Ovary (tissue), 9 donors: ENCODE measurements around the gene CDK5R2. TPM values are rescaled to one million over a fixed set of nuclear protein-coding genes. Genes with fewer than 3 reads are reported as not detected.

ENCODE experiments used
- DNase-seq, 5 donors: peaks; one replicate each; pipeline ENCODE4 v3.0.0-alpha.2; 2019 to 2020
- H3K27ac ChIP-seq, 2 donors: fragments of 200-600 bp; one replicate each; pipeline versions ENCODE4 v1.5.1 to v1.8.0; 2019 to 2022
- H3K27me3 ChIP-seq: fragments of 200-600 bp; one replicate; pipeline ENCODE4 v1.8.0; 2022
- H3K36me3 ChIP-seq: fragments of 200-600 bp; sonication (generic); one replicate; pipeline ENCODE4 v1.5.1; 2019
- H3K4me1 ChIP-seq: one replicate; pipeline ENCODE4 v1.8.1; 2013; ENCODE audit warnings: mild to moderate bottlenecking, moderate library complexity; ENCODE audit not compliant: insufficient read depth
- H3K4me3 ChIP-seq: fragments of 200-600 bp; sonication (generic); one replicate; pipeline ENCODE4 v1.5.1; 2017
- H3K9me3 ChIP-seq, 2 donors: fragments of 200-600 bp in 1 of 2; sonication (generic) in 1 of 2; one replicate each; pipeline versions ENCODE4 v1.5.1 to v1.8.1; 2013 to 2019; ENCODE audit warnings: mild to moderate bottlenecking in 1 of 2, moderate library complexity in 1 of 2
- CTCF ChIP-seq, 3 donors: fragments of 450-650 bp in 2 of 3; fragments of 200-600 bp in 1 of 3; IDR thresholded peaks; one replicate each; pipeline versions ENCODE4 v1.5.1 to v1.8.0; 2016 to 2022; ENCODE audit warnings: antibody characterized with exemption in 3 of 3, mild to moderate bottlenecking in 1 of 3
- EP300 ChIP-seq: sonication (generic); formaldehyde crosslinking; IDR thresholded peaks from one replicate; pipeline ENCODE4 v1.6.1; 2017; ENCODE audit warnings: antibody characterized with exemption
- POLR2A ChIP-seq: fragments of 450-650 bp; IDR thresholded peaks from one replicate; pipeline ENCODE4 v1.6.1; 2017; ENCODE audit warnings: antibody characterized with exemption, mild to moderate bottlenecking, moderate library complexity
- WGBS, 3 donors: extraction: QIAGEN DNeasy Blood & Tissue Kit in 1 of 3; methylation state at CpG; one replicate each; pipeline versions ENCODE4 v1.1.5 to v1.1.7; 2013 to 2017; 5-methylcytosine and 5-hydroxymethylcytosine counted together
- intact Hi-C, 4 donors: fragments of 100-400 bp; cut with DNase I; formaldehyde crosslinking; loops; one replicate each; pipeline versions ENCODE4 v1.11.0 to v1.15.1; 2022 to 2023
- polyA plus RNA-seq, 2 donors: library from polyadenylated mRNA; stranded (reverse); fragments of 200-250 nt in 1 of 2; fragments of 350-450 nt in 1 of 2; fragmentation: Illumina TruSeq in 1 of 2; extraction: RNeasy Lipid Tissue Mini Kit (QIAGEN cat#74804) in 1 of 2; gene quantifications; one replicate each; pipeline ENCODE4 v1.2.3, GENCODE V29; 2013 to 2014
- total RNA-seq, 7 donors: library from RNA; depleted of rRNA in 2 of 7; stranded (reverse); fragments of >200 nt in 2 of 7; fragmentation: NEBNext Ultra II Directional in 3 of 7; extraction: Animal tissue kit (Norgen Biotek cat#: 25700) in 3 of 7; gene quantifications; one replicate each; pipeline versions ENCODE4 v1.1.0 to v1.2.4, GENCODE V29; 2016 to 2023
- donor health status: DM: no; HTN: no; CAD: no; lungs with moderate emphysema.
- donor health status: DM: no; HTN: no; CAD: no.
- donor health status: Bipolar disorder and iron deficiency.
- donor health status: DM: yes; HTN: yes; CAD: no.
- donor health status: DM: no; HTN: no; CAD: no.
- donor health status: DM: yes; HTN: yes; CAD: no.

Gene CDK5R2
- total and polyA plus RNA-seq, 9 donors = not detected

GRCh38 chr2:219000569-219000960 lies 41.1 kb downstream of the CDK5R2 start:
- H3K4me1 ChIP-seq = peaks cover 11% of the 10 kb centered on the region
- H3K27ac ChIP-seq = no peak overlapping the region
- H3K9me3 ChIP-seq = no peaks in the 10 kb centered on the region
- no peaks in the 10 kb centered on the region for H3K36me3 ChIP-seq
- 21 to 30% (median 25%) methylated on average over 8 of the region's 8 CpGs for WGBS, 3 donors
- intact Hi-C loops = no loop called here
- no peak overlapping the region for H3K4me3 ChIP-seq
- TF ChIP-seq EP300 = no peak
- TF ChIP-seq POLR2A = no peak
- TF ChIP-seq CTCF (IDR thresholded peaks at IDR 0.05) = no peak
- DNase-seq = no peak
- H3K27me3 ChIP-seq = peaks cover 7% of the 10 kb centered on the region

DNA sequence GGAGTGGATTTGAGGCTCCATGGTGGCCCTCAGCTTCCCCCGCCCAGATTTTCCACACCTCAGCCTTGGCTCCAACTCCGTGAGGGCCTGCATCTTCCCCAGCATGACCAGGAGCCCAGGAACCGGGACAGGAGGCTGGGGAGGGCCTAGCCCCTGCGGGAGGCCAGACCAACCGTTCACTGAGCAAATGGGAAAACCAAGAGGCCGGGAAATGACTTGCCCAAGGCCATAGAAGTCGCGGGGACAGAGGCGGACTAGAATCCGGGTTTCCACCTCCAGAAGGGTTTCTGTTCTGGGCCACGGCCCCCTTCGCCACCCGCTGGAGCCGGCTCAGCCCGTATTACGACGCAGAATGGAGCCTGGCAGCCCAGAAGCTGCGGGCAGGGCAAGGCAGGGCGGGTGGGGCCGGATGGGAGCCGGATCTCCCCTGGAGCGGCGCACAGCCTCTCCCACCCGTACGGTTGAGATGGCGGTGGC lies 41.7 kb downstream of the CDK5R2 start:
- Histone ChIP-seq H3K27ac (no peak overlapping the region), H3K36me3 (no peaks in the 10 kb centered on the region), H3K27me3 (peaks cover 7% of the 10 kb centered on the region), H3K4me1 (peaks cover 11% of the 10 kb centered on the region), H3K9me3 (no peaks in the 10 kb centered on the region), H3K4me3 (no peak overlapping the region)
- TF ChIP-seq EP300 (no peak), CTCF (IDR thresholded peaks at IDR 0.05) (no peak), POLR2A (no peak)
- 9 to 13% (median 10%) methylated on average over 26 of the region's 26 CpGs for WGBS, 3 donors
- intact Hi-C loops = no loop called here
- DNase-seq = no peak

DNA sequence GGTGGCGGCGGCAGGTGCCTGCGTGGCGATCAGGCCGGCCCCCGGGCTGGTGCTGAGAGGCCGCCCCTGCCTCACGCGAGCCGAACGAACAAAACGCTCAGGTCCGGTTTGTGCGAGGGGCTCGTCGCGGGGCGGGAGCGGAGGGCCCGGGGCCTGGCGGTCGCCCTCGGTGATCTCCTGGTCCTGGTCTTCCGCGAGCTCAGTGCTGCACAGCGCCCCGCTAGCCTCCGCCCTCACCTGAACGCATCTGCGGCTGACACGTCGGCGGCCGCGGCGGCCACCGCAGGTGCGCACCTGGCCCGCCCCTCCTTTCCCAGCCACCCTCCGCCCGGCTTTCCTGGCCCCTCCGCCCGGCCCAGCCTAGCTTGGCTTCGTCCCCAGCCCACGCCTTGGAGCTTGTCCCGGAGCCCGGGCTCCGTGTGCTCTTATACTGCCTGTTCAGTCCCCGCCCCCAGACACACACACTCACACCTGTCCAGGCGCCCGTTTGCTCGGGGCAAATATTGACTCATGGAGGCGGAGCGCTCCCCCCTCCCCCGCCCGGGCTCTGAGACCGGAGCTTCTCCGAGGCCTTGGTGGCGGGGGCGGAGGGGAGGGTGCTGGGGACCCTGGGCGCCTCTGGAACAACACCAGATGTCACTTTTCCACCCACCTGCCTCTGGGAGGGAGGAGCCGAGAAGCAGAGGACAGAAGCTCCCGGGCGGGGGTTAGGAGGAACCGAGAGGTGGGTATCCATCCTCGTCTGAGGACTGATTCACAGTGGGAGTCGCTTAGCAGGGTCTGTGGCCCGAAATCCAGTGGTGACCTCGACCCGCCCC lies 42.3 kb downstream of the CDK5R2 start:
- no peak overlapping the region for H3K4me3 ChIP-seq
- intact Hi-C loops = no loop called here

More for the DNA sequence above, 42.3 kb downstream of the CDK5R2 start:
- Histone ChIP-seq H3K27me3 (peaks cover 7% of the 10 kb centered on the region), H3K36me3 (no peaks in the 10 kb centered on the region), H3K9me3 (no peaks in the 10 kb centered on the region), H3K27ac (no peak overlapping the region), H3K4me1 (peaks cover 11% of the 10 kb centered on the region)
- 1% methylated on average over 44 to 70 of the region's 70 CpGs for WGBS, 3 donors
- DNase-seq = no peak
- TF ChIP-seq CTCF (IDR thresholded peaks at IDR 0.05) = no peak
- no peak for TF ChIP-seq POLR2A
